ENCODE measurements around the gene LGALS4.

DNA sequence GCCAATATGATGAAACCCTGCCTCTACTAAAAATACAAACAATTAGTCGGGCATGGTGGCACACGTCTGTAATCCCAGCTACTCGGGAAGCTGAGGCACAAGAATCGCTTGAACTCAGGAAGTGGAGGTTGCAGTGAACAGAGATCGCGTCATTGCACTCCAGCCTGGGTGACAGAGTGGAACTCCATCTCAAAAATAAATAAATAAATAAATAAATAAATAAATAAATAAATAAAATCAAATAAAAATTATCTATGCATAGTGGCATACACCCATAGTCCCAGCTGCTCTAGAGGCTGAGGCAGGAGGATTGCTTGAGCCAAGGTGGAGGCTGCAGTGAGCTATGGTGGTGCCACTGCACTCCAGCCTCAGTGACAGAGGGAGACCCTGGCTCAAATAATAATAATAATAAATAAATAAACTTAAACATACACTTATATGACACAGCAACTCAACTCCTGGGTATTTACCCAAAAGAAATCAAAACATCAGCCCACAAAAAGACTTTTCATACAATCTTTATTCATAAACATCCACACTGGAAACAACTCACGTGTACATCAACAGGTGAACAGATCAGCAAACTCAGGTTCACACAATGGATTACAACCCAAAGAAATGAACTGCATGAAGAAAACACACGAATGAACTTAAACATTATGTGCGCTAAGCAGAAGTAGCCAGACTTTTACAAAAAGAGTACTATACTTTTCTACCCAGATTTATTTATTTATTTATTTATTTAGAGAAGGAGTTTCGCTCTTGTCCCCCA, 46.3 kb downstream of the LGALS4 start:
- TF ChIP-seq CTCF (IDR thresholded peaks at IDR 0.05; ENCODE audit: low read length), result no peak
- no peak for TF ChIP-seq EZH2 (IDR thresholded peaks at IDR 0.05; ENCODE audit: borderline replicate concordance, low read length)
